ENCODE data around the gene RXRA. TPM values are rescaled to one million over a fixed set of nuclear protein-coding genes. Genes with fewer than 3 reads are reported as not detected.

RXRA gene
- total and polyA plus RNA-seq, 2 of the 13 experiments (the other 11 are each of a cell fraction or from before 2014, with no cell fraction given), result 18.9 to 29.2 TPM

DNA sequence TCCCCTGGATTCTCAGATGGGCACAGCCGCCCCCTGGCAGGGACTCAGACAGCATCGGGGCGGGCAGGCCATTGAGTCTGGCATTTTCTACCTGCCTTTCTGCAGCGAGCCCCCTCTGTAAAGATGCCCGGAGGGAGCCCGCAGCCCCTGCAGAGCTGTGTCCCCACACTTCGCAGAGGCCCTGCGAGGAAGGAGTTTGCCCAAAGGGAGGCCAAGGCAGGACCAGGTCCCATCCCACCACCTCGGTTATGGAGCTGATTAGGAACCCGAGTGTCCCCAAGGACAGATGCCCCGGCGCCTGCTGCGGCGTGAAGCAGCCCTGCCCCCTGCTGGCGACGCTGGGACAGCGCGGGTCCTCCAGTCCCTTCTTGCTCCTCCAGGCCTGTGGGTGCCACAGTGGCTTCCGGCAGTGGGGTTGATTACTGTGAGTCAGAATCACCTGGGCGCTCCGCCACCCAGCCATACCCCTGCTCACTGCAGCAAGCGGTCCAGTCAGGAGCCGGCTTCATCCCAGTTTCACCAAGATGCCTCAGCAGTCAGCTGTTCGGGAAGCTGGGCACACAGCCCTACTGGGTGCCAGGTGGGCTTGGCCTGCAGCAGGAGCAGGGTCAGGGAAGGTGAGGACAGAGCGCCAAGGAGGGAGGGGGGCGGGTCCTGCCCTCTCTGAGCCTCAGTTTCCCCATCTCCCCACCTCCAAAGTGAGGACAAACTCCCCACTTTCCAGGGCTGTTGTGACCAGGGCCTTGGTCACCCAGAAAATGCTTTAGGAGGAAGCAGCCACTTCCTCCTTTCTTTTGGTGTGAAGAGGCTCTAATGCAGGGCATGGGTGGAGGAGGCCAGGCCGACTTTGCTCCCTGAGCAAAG is 117.2 kb downstream of the RXRA start (continued):
- TF ChIP-seq PATZ1 (CRISPR knock-in tag; IDR thresholded peaks at IDR 0.05) (peak; percentile 57; the same call in 1 of the 2 replicates), CBX2 (IDR thresholded peaks at IDR 0.05; ENCODE audit: low read depth, low read length) (no peak), CBX2 (CRISPR knock-in tag; IDR thresholded peaks at IDR 0.05; ENCODE audit: low read depth) (no peak), NFE2L1 (CRISPR knock-in tag; IDR thresholded peaks at IDR 0.05; ENCODE audit: borderline replicate concordance) (no peak), TGIF2 (CRISPR knock-in tag; IDR thresholded peaks at IDR 0.05) (peak; percentile 39; the same call in 1 of the 2 replicates), NONO (IDR thresholded peaks at IDR 0.05) (no peak), NONO (CRISPR knock-in tag; conservative IDR thresholded peaks at IDR 0.05) (peak; percentile 72), ZNF331 (CRISPR knock-in tag; IDR thresholded peaks at IDR 0.05) (peak; percentile 54; the same call in 1 of the 2 replicates), TEAD3 (CRISPR knock-in tag; optimal IDR thresholded peaks at IDR 0.05; ENCODE audit: borderline replicate concordance) (peak; percentile 60), IRF2 (CRISPR knock-in tag; IDR thresholded peaks at IDR 0.05) (peak; percentile 59; the same call in 1 of the 2 replicates), GFI1 (CRISPR knock-in tag; IDR thresholded peaks at IDR 0.05; ENCODE audit: borderline replicate concordance) (peak; percentile 49; the same call in 1 of the 2 replicates), NR2F6 (IDR thresholded peaks at IDR 0.05) (no peak), NR2F6 (CRISPR knock-in tag; IDR thresholded peaks at IDR 0.05) (peak; percentile 60; the same call in 1 of the 2 replicates), ZNF350 (CRISPR knock-in tag; IDR thresholded peaks at IDR 0.05; ENCODE audit: borderline replicate concordance, low read depth) (peak; percentile 34; the same call in 1 of the 2 replicates), MBD4 (IDR thresholded peaks at IDR 0.05; ENCODE audit: borderline replicate concordance, low read length) (no peak), ZNF354B (CRISPR knock-in tag; IDR thresholded peaks at IDR 0.05) (no peak), KLF16 (CRISPR knock-in tag; IDR thresholded peaks at IDR 0.05) (peak in 1 of 2 experiments; percentile 54; a peak in 1 of 4 replicates), CAMTA2 (CRISPR knock-in tag; IDR thresholded peaks at IDR 0.05; ENCODE audit: borderline replicate concordance) (peak; percentile 57; the same call in 1 of the 2 replicates), NBN (conservative IDR thresholded peaks at IDR 0.05) (no peak)
- TF ChIP-seq, protein P1, sequence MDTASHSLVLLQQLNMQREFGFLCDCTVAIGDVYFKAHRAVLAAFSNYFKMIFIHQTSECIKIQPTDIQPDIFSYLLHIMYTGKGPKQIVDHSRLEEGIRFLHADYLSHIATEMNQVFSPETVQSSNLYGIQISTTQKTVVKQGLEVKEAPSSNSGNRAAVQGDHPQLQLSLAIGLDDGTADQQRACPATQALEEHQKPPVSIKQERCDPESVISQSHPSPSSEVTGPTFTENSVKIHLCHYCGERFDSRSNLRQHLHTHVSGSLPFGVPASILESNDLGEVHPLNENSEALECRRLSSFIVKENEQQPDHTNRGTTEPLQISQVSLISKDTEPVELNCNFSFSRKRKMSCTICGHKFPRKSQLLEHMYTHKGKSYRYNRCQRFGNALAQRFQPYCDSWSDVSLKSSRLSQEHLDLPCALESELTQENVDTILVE (CRISPR knock-in tag; IDR thresholded peaks at IDR 0.05), result peak; percentile 60; the same call in 1 of the 2 replicates
- TF ChIP-seq, protein P2, sequence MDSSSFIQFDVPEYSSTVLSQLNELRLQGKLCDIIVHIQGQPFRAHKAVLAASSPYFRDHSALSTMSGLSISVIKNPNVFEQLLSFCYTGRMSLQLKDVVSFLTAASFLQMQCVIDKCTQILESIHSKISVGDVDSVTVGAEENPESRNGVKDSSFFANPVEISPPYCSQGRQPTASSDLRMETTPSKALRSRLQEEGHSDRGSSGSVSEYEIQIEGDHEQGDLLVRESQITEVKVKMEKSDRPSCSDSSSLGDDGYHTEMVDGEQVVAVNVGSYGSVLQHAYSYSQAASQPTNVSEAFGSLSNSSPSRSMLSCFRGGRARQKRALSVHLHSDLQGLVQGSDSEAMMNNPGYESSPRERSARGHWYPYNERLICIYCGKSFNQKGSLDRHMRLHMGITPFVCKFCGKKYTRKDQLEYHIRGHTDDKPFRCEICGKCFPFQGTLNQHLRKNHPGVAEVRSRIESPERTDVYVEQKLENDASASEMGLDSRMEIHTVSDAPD (CRISPR knock-in tag; IDR thresholded peaks at IDR 0.05), result no peak
- TF ChIP-seq, protein P3, sequence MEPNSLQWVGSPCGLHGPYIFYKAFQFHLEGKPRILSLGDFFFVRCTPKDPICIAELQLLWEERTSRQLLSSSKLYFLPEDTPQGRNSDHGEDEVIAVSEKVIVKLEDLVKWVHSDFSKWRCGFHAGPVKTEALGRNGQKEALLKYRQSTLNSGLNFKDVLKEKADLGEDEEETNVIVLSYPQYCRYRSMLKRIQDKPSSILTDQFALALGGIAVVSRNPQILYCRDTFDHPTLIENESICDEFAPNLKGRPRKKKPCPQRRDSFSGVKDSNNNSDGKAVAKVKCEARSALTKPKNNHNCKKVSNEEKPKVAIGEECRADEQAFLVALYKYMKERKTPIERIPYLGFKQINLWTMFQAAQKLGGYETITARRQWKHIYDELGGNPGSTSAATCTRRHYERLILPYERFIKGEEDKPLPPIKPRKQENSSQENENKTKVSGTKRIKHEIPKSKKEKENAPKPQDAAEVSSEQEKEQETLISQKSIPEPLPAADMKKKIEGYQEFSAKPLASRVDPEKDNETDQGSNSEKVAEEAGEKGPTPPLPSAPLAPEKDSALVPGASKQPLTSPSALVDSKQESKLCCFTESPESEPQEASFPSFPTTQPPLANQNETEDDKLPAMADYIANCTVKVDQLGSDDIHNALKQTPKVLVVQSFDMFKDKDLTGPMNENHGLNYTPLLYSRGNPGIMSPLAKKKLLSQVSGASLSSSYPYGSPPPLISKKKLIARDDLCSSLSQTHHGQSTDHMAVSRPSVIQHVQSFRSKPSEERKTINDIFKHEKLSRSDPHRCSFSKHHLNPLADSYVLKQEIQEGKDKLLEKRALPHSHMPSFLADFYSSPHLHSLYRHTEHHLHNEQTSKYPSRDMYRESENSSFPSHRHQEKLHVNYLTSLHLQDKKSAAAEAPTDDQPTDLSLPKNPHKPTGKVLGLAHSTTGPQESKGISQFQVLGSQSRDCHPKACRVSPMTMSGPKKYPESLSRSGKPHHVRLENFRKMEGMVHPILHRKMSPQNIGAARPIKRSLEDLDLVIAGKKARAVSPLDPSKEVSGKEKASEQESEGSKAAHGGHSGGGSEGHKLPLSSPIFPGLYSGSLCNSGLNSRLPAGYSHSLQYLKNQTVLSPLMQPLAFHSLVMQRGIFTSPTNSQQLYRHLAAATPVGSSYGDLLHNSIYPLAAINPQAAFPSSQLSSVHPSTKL (CRISPR knock-in tag; IDR thresholded peaks at IDR 0.05), result peak; percentile 26; the same call in 1 of the 2 replicates
